Activated CD8-positive, alpha-beta T cell treated with anti-CD3 and anti-CD28 coated beads for 36 hours (primary cell): ENCODE measurements around the gene RAI2. TPM values are rescaled to one million over a fixed set of nuclear protein-coding genes. Genes with fewer than 3 reads are reported as not detected.
A peak's percentile ranks its signal among the peaks of the same experiment; 100 is the strongest.

Source experiments
- ATAC-seq: fragments of 200-7000 bp; cut with Tn5 transposase; one replicate; pipeline ENCODE4 v1.10.0; 2021; ENCODE audit warnings: mild to moderate bottlenecking, moderate library complexity
- CTCF ChIA-PET: fragments of 350-600 bp; sonication (Branson Sonifier 250); formaldehyde crosslinking; loops from one replicate; lab custom pipeline; 2021; ENCODE audit warnings: antibody characterized with exemption; lab: Charles Lee
- POLR2A ChIA-PET: fragments of 350-600 bp; sonication (Branson Sonifier 250); formaldehyde crosslinking; loops from one replicate; lab custom pipeline; 2021; ENCODE audit warnings: antibody characterized with exemption; lab: Charles Lee
- DNase-seq: peaks from one replicate; pipeline ENCODE4 v3.0.0-alpha.2; 2020
- H3K27ac Mint-ChIP-seq: one replicate; pipeline ENCODE4 v1.8.0; 2021; ENCODE audit warnings: mild to moderate bottlenecking, mixed read lengths
- H3K27me3 Mint-ChIP-seq: one replicate; pipeline ENCODE4 v1.8.0; 2021; ENCODE audit warnings: mixed read lengths
- H3K36me3 Mint-ChIP-seq: one replicate; pipeline ENCODE4 v1.8.0; 2021; ENCODE audit warnings: low read depth, mixed read lengths
- H3K4me1 Mint-ChIP-seq: one replicate; pipeline ENCODE4 v1.8.0; 2021; ENCODE audit warnings: low read depth, mixed read lengths
- H3K4me3 Mint-ChIP-seq: one replicate; pipeline ENCODE4 v1.8.0; 2021; ENCODE audit warnings: mild to moderate bottlenecking, moderate library complexity, mixed read lengths
- H3K9me3 Mint-ChIP-seq: one replicate; pipeline ENCODE4 v1.8.0; 2021; ENCODE audit warnings: mixed read lengths
- intact Hi-C: fragments of 100-400 bp; cut with micrococcal nuclease; formaldehyde crosslinking; loops from one replicate; pipeline ENCODE4 v1.10.0; 2022
- total RNA-seq, 2 experiments: library from RNA; stranded (reverse); gene quantifications; one replicate each; pipeline ENCODE4 v1.2.3, GENCODE V29; 2021
- TF ChIP-seq, protein P1 (sequence below): fragments of 200-600 bp; IDR thresholded peaks from one replicate; pipeline ENCODE4 v1.8.0; 2022; ENCODE audit warnings: antibody characterized with exemption, mild to moderate bottlenecking

The RAI2 gene
- under 1 TPM; 0.20 to 0.41 TPM for total RNA-seq

DNA sequence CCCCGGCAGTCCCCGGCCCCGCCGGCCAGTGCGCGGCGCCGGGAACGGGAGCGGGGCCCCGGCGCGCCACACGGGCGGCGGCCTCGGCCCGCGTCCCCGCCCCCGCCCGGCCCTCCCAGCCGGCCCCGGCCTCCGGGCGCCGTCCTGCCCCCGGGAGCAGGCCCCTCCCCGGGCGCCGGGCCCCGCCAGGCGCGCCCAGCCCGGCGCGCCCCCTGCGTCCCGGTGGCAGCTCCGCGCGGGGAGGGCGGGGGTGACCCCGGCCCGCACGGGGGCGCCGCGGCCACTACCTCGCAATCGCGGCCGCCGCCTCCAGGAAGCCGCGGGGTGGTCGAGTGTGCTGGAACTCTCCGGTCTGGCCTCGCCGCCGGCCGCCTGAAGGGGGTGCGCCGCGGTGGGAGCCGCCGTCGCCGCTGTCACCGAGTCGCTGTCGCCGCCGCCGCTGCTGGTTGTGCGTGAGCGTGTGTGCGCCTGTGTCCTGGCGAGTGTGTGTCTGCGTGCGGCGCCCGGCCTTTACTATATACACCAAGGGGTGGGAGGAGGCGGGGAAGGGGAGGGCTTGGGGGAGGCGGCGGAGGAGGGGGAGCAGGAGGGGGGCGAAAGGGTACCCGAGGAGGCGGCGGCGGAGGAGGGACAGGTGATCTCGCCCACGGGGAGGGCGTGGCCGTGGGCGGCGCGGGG lies at the start of gene RAI2:
RAI2 (minus strand) TSS at position 488 of the 678 bp plus-strand sequence. CDS start 59,288 bp downstream, outside the sequence.
- ATAC-seq (peak; percentile 34), DNase-seq (peak; percentile 18)
- intact Hi-C loops: no loop called here
- no peaks in the 10 kb centered on the region for H3K9me3 Mint-ChIP-seq
- CTCF ChIA-PET: no interaction called here
- H3K4me1 Mint-ChIP-seq: peaks cover 8% of the 10 kb centered on the region
- H3K4me3 Mint-ChIP-seq: peak within 1 kb of the TSS; percentile 58
- H3K27me3 Mint-ChIP-seq: peaks cover 31% of the 10 kb centered on the region
- no peak within 1 kb of the TSS for H3K27ac Mint-ChIP-seq
- TF ChIP-seq, protein P1, sequence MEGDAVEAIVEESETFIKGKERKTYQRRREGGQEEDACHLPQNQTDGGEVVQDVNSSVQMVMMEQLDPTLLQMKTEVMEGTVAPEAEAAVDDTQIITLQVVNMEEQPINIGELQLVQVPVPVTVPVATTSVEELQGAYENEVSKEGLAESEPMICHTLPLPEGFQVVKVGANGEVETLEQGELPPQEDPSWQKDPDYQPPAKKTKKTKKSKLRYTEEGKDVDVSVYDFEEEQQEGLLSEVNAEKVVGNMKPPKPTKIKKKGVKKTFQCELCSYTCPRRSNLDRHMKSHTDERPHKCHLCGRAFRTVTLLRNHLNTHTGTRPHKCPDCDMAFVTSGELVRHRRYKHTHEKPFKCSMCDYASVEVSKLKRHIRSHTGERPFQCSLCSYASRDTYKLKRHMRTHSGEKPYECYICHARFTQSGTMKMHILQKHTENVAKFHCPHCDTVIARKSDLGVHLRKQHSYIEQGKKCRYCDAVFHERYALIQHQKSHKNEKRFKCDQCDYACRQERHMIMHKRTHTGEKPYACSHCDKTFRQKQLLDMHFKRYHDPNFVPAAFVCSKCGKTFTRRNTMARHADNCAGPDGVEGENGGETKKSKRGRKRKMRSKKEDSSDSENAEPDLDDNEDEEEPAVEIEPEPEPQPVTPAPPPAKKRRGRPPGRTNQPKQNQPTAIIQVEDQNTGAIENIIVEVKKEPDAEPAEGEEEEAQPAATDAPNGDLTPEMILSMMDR: no peak
- no peaks in the 10 kb centered on the region for H3K36me3 Mint-ChIP-seq
- POLR2A ChIA-PET: no interaction called here

DNA sequence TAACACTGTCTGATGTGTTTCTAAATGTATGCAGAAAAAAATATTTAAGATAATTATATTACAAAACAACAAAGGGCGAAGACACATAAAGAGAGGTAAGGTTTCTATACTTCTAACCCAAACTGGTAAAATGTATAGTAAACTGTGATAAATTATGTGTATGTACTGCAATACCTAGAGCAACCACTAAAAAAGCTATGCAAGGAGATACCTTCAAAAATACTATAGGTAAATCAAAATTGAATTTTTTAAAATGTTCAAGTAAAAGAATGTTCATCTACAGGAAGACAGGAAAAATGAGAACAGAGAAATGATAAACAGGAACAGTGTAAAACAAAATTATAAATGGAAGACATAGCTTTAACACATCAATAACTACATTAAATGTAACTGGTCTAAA lies 27.3 kb upstream of the RAI2 start:
- CTCF ChIA-PET: no interaction called here
- peaks cover 4% of the 10 kb centered on the region for H3K4me1 Mint-ChIP-seq
- intact Hi-C loops: no loop called here

DNA sequence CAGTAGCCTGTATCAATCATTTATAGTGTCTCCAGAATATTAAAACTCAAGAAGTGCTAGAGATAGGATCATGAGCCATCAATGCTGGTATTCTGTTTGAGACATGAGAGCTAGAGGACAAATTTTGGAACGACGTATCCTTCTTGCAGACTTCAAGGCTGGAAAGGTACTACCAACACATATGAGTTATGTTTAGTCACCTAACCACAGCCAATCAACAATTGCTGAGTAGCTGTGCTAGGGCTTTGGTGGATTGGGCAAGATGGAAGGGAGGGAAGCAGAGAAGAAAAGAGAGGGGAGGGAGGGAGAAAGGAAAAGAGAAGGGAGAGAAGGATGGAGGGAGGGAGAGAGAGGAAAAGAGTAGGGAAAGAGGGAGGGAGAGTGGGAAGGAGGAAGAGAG lies 21.6 kb upstream of the RAI2 start:
- intact Hi-C loops: no loop called here
- POLR2A ChIA-PET: no interaction called here
- H3K9me3 Mint-ChIP-seq: no peaks in the 10 kb centered on the region
- no peaks in the 10 kb centered on the region for H3K4me1 Mint-ChIP-seq
- no peak overlapping the region for H3K27ac Mint-ChIP-seq
- no peak for DNase-seq
- no peak overlapping the region for H3K4me3 Mint-ChIP-seq
- ATAC-seq: no peak
- TF ChIP-seq, protein P1: no peak
- H3K27me3 Mint-ChIP-seq: peaks cover 17% of the 10 kb centered on the region
- no peaks in the 10 kb centered on the region for H3K36me3 Mint-ChIP-seq
- CTCF ChIA-PET: no interaction called here

More for the DNA sequence above, 27.3 kb upstream of the RAI2 start:
- ATAC-seq (no peak), DNase-seq (no peak)
- Mint-ChIP-seq H3K4me3 (no peak overlapping the region), H3K9me3 (no peaks in the 10 kb centered on the region), H3K36me3 (no peaks in the 10 kb centered on the region), H3K27me3 (peaks cover 9% of the 10 kb centered on the region), H3K27ac (no peak overlapping the region)
- POLR2A ChIA-PET: no interaction called here
- TF ChIP-seq, protein P1: no peak

DNA sequence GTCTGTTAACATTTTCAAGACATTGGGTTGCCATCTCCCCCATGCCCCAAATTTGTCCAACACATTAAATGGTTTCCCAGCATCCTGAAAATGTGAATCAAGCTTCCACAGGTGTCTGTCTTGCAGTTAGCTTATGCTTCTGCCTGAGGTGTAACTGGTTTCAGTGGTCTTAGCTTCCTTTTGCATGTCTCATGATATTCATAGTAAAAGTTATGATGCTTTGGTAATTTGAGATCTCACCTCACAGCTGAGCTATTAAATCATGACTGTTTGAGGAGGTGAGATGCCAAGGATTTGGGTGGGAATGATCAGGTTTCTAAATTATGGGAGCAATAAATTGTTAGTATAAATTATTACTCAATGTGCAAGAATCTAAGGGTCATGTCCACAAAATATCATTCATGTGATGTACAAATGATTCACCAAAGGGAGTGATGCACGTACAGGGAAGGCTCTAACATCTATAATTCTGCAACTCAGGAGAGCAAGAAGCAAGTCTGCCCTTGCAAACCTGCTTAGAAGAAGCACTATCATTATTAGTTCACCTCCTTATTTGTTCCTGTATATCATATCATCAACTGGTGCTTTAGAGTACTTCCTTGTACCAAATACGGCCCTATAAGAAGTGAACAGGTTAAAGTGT lies 17.1 kb upstream of the RAI2 start:
- DNase-seq (no peak), ATAC-seq (no peak)
- intact Hi-C loops: no loop called here
- ChIA-PET POLR2A (no interaction called here), CTCF (interaction anchor here (0.7 kb wide), 1 partner anchor 1035 kb away, joined by 3 read pairs; no protein-coding TSS in a partner anchor)
- TF ChIP-seq, protein P1: no peak
- H3K4me3 Mint-ChIP-seq: no peak overlapping the region
- no peak overlapping the region for H3K27ac Mint-ChIP-seq
- no peaks in the 10 kb centered on the region for H3K36me3 Mint-ChIP-seq
- peaks cover 13% of the 10 kb centered on the region for H3K27me3 Mint-ChIP-seq
- no peaks in the 10 kb centered on the region for H3K9me3 Mint-ChIP-seq
- H3K4me1 Mint-ChIP-seq: no peaks in the 10 kb centered on the region

DNA sequence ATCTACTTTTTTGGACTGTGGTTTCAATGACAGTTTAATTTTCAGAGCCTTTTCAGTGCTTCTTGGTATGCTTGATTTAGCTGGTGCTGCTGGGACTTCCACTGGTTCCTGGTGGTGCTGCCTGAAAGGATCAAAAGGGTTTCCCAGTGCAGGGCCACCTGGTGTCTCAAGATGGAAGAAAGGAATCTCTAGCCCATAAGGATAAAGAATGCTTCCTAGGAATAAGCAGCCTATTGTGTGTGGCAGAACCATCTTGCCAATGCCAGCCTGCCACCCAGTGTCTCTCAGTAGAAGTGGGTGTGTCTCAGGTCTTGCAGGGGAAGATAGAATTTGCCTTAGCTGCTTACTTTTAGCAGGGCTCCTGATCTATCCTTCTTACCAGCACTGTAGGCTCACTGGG lies 15.0 kb upstream of the RAI2 start:
- Mint-ChIP-seq H3K9me3 (no peaks in the 10 kb centered on the region), H3K27ac (no peak overlapping the region), H3K27me3 (peaks cover 14% of the 10 kb centered on the region), H3K36me3 (no peaks in the 10 kb centered on the region), H3K4me3 (no peak overlapping the region), H3K4me1 (no peaks in the 10 kb centered on the region)
- ATAC-seq (no peak), DNase-seq (no peak)
- CTCF ChIA-PET: no interaction called here
- intact Hi-C loops: no loop called here
- TF ChIP-seq, protein P1: no peak
- POLR2A ChIA-PET: no interaction called here
